ENCODE data around the gene KIF19. TPM values are rescaled to one million over a fixed set of nuclear protein-coding genes. Genes with fewer than 3 reads are reported as not detected.

The KIF19 gene
- total RNA-seq, 2 donors from 2014 or later: 0.27 to 2.4 TPM

GRCh38 chr17:74303305-74303704, 22.7 kb upstream of the KIF19 start:
- no peaks in the 10 kb centered on the region for H3K27me3 ChIP-seq (ENCODE audit: control insufficient read depth, insufficient read depth, low read length, poor library complexity, severe bottlenecking)
- DNase-seq: no peak
- Mint-ChIP-seq H3K36me3 (ENCODE audit: low read depth) (no peaks in the 10 kb centered on the region), H3K4me1 (no peaks in the 10 kb centered on the region), H3K27ac (no peak overlapping the region), H3K27me3 (ENCODE audit: insufficient read depth) (peaks cover 8% of the 10 kb centered on the region), H3K4me3 (no peak overlapping the region), H3K9me3 (no peaks in the 10 kb centered on the region)
- TF ChIP-seq, protein P1, sequence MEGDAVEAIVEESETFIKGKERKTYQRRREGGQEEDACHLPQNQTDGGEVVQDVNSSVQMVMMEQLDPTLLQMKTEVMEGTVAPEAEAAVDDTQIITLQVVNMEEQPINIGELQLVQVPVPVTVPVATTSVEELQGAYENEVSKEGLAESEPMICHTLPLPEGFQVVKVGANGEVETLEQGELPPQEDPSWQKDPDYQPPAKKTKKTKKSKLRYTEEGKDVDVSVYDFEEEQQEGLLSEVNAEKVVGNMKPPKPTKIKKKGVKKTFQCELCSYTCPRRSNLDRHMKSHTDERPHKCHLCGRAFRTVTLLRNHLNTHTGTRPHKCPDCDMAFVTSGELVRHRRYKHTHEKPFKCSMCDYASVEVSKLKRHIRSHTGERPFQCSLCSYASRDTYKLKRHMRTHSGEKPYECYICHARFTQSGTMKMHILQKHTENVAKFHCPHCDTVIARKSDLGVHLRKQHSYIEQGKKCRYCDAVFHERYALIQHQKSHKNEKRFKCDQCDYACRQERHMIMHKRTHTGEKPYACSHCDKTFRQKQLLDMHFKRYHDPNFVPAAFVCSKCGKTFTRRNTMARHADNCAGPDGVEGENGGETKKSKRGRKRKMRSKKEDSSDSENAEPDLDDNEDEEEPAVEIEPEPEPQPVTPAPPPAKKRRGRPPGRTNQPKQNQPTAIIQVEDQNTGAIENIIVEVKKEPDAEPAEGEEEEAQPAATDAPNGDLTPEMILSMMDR (conservative IDR thresholded peaks at IDR 0.05): no peak
- no peak overlapping the region for H3K4me3 ChIP-seq (ENCODE audit: low read length)
- no peaks in the 10 kb centered on the region for H3K36me3 ChIP-seq (ENCODE audit: control insufficient read depth, insufficient read depth, low read length)
- H3K27ac ChIP-seq (ENCODE audit: low read depth, low read length): no peak overlapping the region
- 85 to 92% methylated on average over 2 to 8 of the region's 8 CpGs for WGBS, 2 experiments (ENCODE audit: insufficient coverage in 1 of 2, insufficient read length in 1 of 2)
- H3K9me3 ChIP-seq (ENCODE audit: control insufficient read depth, low read length): no peaks in the 10 kb centered on the region
- H3K4me1 ChIP-seq (ENCODE audit: control insufficient read depth, insufficient read depth, low read length): no peaks in the 10 kb centered on the region
- H3K9ac ChIP-seq (ENCODE audit: extremely low read depth, low read length, poor library complexity, severe bottlenecking): no peak overlapping the region

- no peak overlapping the region for H3K27ac Mint-ChIP-seq
- TF ChIP-seq, protein P1 (conservative IDR thresholded peaks at IDR 0.05): no peak
- no peak overlapping the region for H3K9ac ChIP-seq (ENCODE audit: extremely low read depth, low read length, poor library complexity, severe bottlenecking)
- H3K36me3 ChIP-seq (ENCODE audit: control insufficient read depth, insufficient read depth, low read length): no peaks in the 10 kb centered on the region
- H3K9me3 Mint-ChIP-seq: no peaks in the 10 kb centered on the region
- peaks cover 7% of the 10 kb centered on the region for H3K27me3 Mint-ChIP-seq (ENCODE audit: insufficient read depth)
- H3K4me3 ChIP-seq (ENCODE audit: low read length): no peak overlapping the region
- DNase-seq: no peak
- no peak overlapping the region for H3K27ac ChIP-seq (ENCODE audit: low read depth, low read length)
- no peaks in the 10 kb centered on the region for H3K4me1 ChIP-seq (ENCODE audit: control insufficient read depth, insufficient read depth, low read length)
- peaks cover under 1% of the 10 kb centered on the region for H3K4me1 Mint-ChIP-seq
- WGBS, 2 experiments (ENCODE audit: insufficient coverage in 1 of 2, insufficient read length in 1 of 2): 82 to 83% methylated on average over 4 to 5 of the region's 5 CpGs
- no peaks in the 10 kb centered on the region for H3K36me3 Mint-ChIP-seq (ENCODE audit: low read depth)
- no peaks in the 10 kb centered on the region for H3K9me3 ChIP-seq (ENCODE audit: control insufficient read depth, low read length)
- no peaks in the 10 kb centered on the region for H3K27me3 ChIP-seq (ENCODE audit: control insufficient read depth, insufficient read depth, low read length, poor library complexity, severe bottlenecking)
- H3K4me3 Mint-ChIP-seq: no peak overlapping the region
Observed at GRCh38 chr17:74304184-74304583, 21.8 kb upstream of the KIF19 start.

GRCh38 chr17:74305865-74306654, 20.0 kb upstream of the KIF19 start:
- H3K27ac ChIP-seq (ENCODE audit: low read depth, low read length): no peak overlapping the region
- TF ChIP-seq, protein P1 (conservative IDR thresholded peaks at IDR 0.05): peak; percentile 55
- Mint-ChIP-seq H3K4me3 (no peak overlapping the region), H3K27ac (no peak overlapping the region), H3K9me3 (peaks cover under 1% of the 10 kb centered on the region), H3K36me3 (ENCODE audit: low read depth) (no peaks in the 10 kb centered on the region), H3K4me1 (peaks cover 8% of the 10 kb centered on the region), H3K27me3 (ENCODE audit: insufficient read depth) (peaks cover under 1% of the 10 kb centered on the region)
- 82 to 85% methylated on average over 6 to 8 of the region's 10 CpGs for WGBS, 2 experiments (ENCODE audit: insufficient coverage in 1 of 2, insufficient read length in 1 of 2)
- no peak overlapping the region for H3K9ac ChIP-seq (ENCODE audit: extremely low read depth, low read length, poor library complexity, severe bottlenecking)
- no peaks in the 10 kb centered on the region for H3K36me3 ChIP-seq (ENCODE audit: control insufficient read depth, insufficient read depth, low read length)
- DNase-seq: peak; percentile 66
- H3K9me3 ChIP-seq (ENCODE audit: control insufficient read depth, low read length): no peaks in the 10 kb centered on the region
- no peaks in the 10 kb centered on the region for H3K27me3 ChIP-seq (ENCODE audit: control insufficient read depth, insufficient read depth, low read length, poor library complexity, severe bottlenecking)
- no peak overlapping the region for H3K4me3 ChIP-seq (ENCODE audit: low read length)
- H3K4me1 ChIP-seq (ENCODE audit: control insufficient read depth, insufficient read depth, low read length): no peaks in the 10 kb centered on the region

All from endodermal cell (in vitro differentiated cells).